HEK293 (cell line): Measurements from ENCODE around the gene ERF.

ENCODE experiments used
- CTCF ChIA-PET: fragments of 350-600 bp; formaldehyde crosslinking; extraction: SDS; loops from one replicate; lab custom pipeline; 2021; ENCODE audit warnings: antibody characterized with exemption; lab: Yijun Ruan, JAX
- POLR2A ChIA-PET: fragments of 300-600 bp; formaldehyde crosslinking; extraction: SDS; loops from one replicate; lab custom pipeline; 2020; ENCODE audit warnings: antibody characterized with exemption, inconsistent platforms; lab: Yijun Ruan, JAX
- H3K27ac ChIP-seq: fragments of 200-500 bp; sonication (Bioruptor generic); 2 replicates; pipeline ENCODE4 v1.5.1; 2014; ENCODE audit warnings: low read depth, low read length, control low read depth, inconsistent platforms; ENCODE audit errors: extremely low read depth
- H3K36me3 ChIP-seq, 2 experiments: fragments of 200-500 bp in 1 of 2; sonication (Bioruptor generic) in 1 of 2; 1 replicate in 1 of 2; 2 replicates in 1 of 2; pipeline ENCODE4 v1.5.1; 2014 to 2017; ENCODE audit warnings: inconsistent platforms in 2 of 2, low read length in 2 of 2; ENCODE audit not compliant: control insufficient read depth in 2 of 2, insufficient read depth in 1 of 2
- H3K4me1 ChIP-seq: fragments of 200-500 bp; sonication (Bioruptor generic); 2 replicates; pipeline ENCODE4 v1.5.1; 2014; ENCODE audit warnings: mild to moderate bottlenecking, low read length, inconsistent platforms; ENCODE audit not compliant: control insufficient read depth, insufficient read depth
- H3K4me3 ChIP-seq: 2 replicates; pipeline ENCODE4 v1.5.1; 2011; ENCODE audit warnings: low read depth, mild to moderate bottlenecking, control low read depth, low read length, moderate library complexity
- H3K9me3 ChIP-seq: fragments of 200-500 bp; sonication (Bioruptor generic); 2 replicates; pipeline ENCODE4 v1.5.1; 2014; ENCODE audit warnings: low read depth, low read length, inconsistent platforms; ENCODE audit not compliant: control insufficient read depth, insufficient read depth
- BCL6B ChIP-seq: fragments of 450-650 bp; formaldehyde crosslinking; IDR thresholded peaks from 2 replicates; pipeline ENCODE4 v1.5.1; 2017; ENCODE audit warnings: missing biosample characterization, missing genetic modification characterization
- FEZF1 ChIP-seq: fragments of 450-650 bp; formaldehyde crosslinking; IDR thresholded peaks from 2 replicates; pipeline ENCODE4 v1.5.1; 2016; ENCODE audit warnings: missing biosample characterization, missing genetic modification characterization
- IKZF3 ChIP-seq: fragments of 450-650 bp; IDR thresholded peaks from 2 replicates; pipeline ENCODE4 v1.5.0; 2018; ENCODE audit warnings: missing biosample characterization, mild to moderate bottlenecking, missing genetic modification characterization, moderate library complexity
- KLF7 ChIP-seq: fragments of 450-650 bp; formaldehyde crosslinking; IDR thresholded peaks from 2 replicates; pipeline ENCODE4 v1.5.1; 2016; ENCODE audit warnings: missing biosample characterization, missing genetic modification characterization, borderline replicate concordance
- RBAK ChIP-seq: fragments of 450-650 bp; formaldehyde crosslinking; IDR thresholded peaks from 2 replicates; pipeline ENCODE4 v1.5.1; 2016; ENCODE audit warnings: missing biosample characterization, missing genetic modification characterization
- YY1 ChIP-seq: fragments of 450-650 bp; formaldehyde crosslinking; IDR thresholded peaks from 2 replicates; pipeline ENCODE4 v1.5.1; 2018; ENCODE audit warnings: missing biosample characterization, missing genetic modification characterization
- YY2 ChIP-seq: fragments of 450-650 bp; formaldehyde crosslinking; IDR thresholded peaks from 2 replicates; pipeline ENCODE4 v1.5.1; 2016; ENCODE audit warnings: missing biosample characterization, missing genetic modification characterization
- ZBTB17 ChIP-seq: fragments of 450-650 bp; formaldehyde crosslinking; IDR thresholded peaks from 2 replicates; pipeline ENCODE4 v1.5.1; 2016; ENCODE audit warnings: missing biosample characterization, missing genetic modification characterization
- ZFP37 ChIP-seq: fragments of 450-650 bp; formaldehyde crosslinking; IDR thresholded peaks from 2 replicates; pipeline ENCODE4 v1.5.1; 2016; ENCODE audit warnings: missing biosample characterization, missing genetic modification characterization
- ZNF16 ChIP-seq: fragments of 450-650 bp; formaldehyde crosslinking; IDR thresholded peaks from 2 replicates; pipeline ENCODE4 v1.5.1; 2016; ENCODE audit warnings: low read depth, missing biosample characterization, missing genetic modification characterization
- ZNF19 ChIP-seq: fragments of 450-650 bp; formaldehyde crosslinking; IDR thresholded peaks from 2 replicates; pipeline ENCODE4; 2016; ENCODE audit warnings: missing biosample characterization, missing genetic modification characterization, low read depth
- ZNF211 ChIP-seq: fragments of 450-650 bp; formaldehyde crosslinking; IDR thresholded peaks from 2 replicates; pipeline ENCODE4 v1.5.1; 2016; ENCODE audit warnings: low read depth, missing biosample characterization, missing genetic modification characterization
- ZNF366 ChIP-seq: fragments of 450-650 bp; formaldehyde crosslinking; conservative IDR thresholded peaks from 2 replicates; pipeline ENCODE4 v1.5.1; 2016; ENCODE audit warnings: missing biosample characterization, missing genetic modification characterization
- ZNF391 ChIP-seq: fragments of 450-650 bp; formaldehyde crosslinking; IDR thresholded peaks from 2 replicates; pipeline ENCODE4 v1.5.1; 2016; ENCODE audit warnings: low read depth, missing biosample characterization, missing genetic modification characterization, borderline replicate concordance
- ZNF423 ChIP-seq: fragments of 450-650 bp; formaldehyde crosslinking; IDR thresholded peaks from 2 replicates; pipeline ENCODE4 v1.5.1; 2016; ENCODE audit warnings: missing biosample characterization, missing genetic modification characterization
- ZNF488 ChIP-seq: fragments of 450-650 bp; formaldehyde crosslinking; IDR thresholded peaks from 2 replicates; pipeline ENCODE4 v1.5.1; 2016; ENCODE audit warnings: missing biosample characterization, missing genetic modification characterization
- ZNF558 ChIP-seq: fragments of 450-650 bp; formaldehyde crosslinking; IDR thresholded peaks from 2 replicates; pipeline ENCODE4 v1.5.1; 2016; ENCODE audit warnings: missing biosample characterization, missing genetic modification characterization
- ZNF600 ChIP-seq: fragments of 450-650 bp; formaldehyde crosslinking; IDR thresholded peaks from 2 replicates; pipeline ENCODE4 v1.5.1; 2016; ENCODE audit warnings: missing biosample characterization, missing genetic modification characterization
- ZNF660 ChIP-seq: fragments of 450-650 bp; IDR thresholded peaks from 2 replicates; pipeline ENCODE4 v1.5.1; 2018; ENCODE audit warnings: missing biosample characterization, mild to moderate bottlenecking, missing genetic modification characterization
- ZNF692 ChIP-seq: fragments of 450-650 bp; formaldehyde crosslinking; IDR thresholded peaks from 2 replicates; pipeline ENCODE4 v1.5.1; 2016; ENCODE audit warnings: missing biosample characterization, missing genetic modification characterization
- ZNF791 ChIP-seq: fragments of 450-650 bp; formaldehyde crosslinking; IDR thresholded peaks from 2 replicates; pipeline ENCODE4 v1.5.1; 2016; ENCODE audit warnings: missing biosample characterization, missing genetic modification characterization
- TF ChIP-seq, protein P1 (sequence below): fragments of 450-650 bp; formaldehyde crosslinking; IDR thresholded peaks from 2 replicates; pipeline ENCODE4 v1.5.1; 2017; ENCODE audit warnings: missing biosample characterization, missing genetic modification characterization
- TF ChIP-seq, protein P2 (sequence below): fragments of 450-650 bp; formaldehyde crosslinking; IDR thresholded peaks from 2 replicates; pipeline ENCODE4 v1.5.1; 2017; ENCODE audit warnings: missing biosample characterization, missing genetic modification characterization
- TF ChIP-seq, protein P3 (sequence below): fragments of 450-650 bp; formaldehyde crosslinking; IDR thresholded peaks from 2 replicates; pipeline ENCODE4 v1.5.0; 2017; ENCODE audit warnings: missing biosample characterization, missing genetic modification characterization, borderline replicate concordance

ERF gene

GRCh38 chr19:42269478-42270345 lies 14.8 kb upstream of the ERF start:
- ChIA-PET POLR2A (interaction anchor here (0.5 to 2.7 kb wide), 6 partner anchors 8 to 33 kb away, joined by 3 to 18 read pairs (median 8); partner anchors contain the start of genes GSK3A and PAFAH1B3), CTCF (interaction anchor here (1.3 to 2.7 kb wide), 3 partner anchors 10 to 25 kb away, joined by 3 to 28 read pairs (median 5); no protein-coding TSS in a partner anchor)
- peak overlapping the region; percentile 52 for H3K4me3 ChIP-seq
- H3K36me3 ChIP-seq, result peaks cover 5 to 35% of the 10 kb centered on the region in 2 experiments
- H3K9me3 ChIP-seq, result no peaks in the 10 kb centered on the region
- H3K4me1 ChIP-seq, result peaks cover 16% of the 10 kb centered on the region
- H3K27ac ChIP-seq, result peak overlapping the region; percentile 60
- TF ChIP-seq ZNF16 (tag by site-specific recombination) (no peak), IKZF3 (tag by site-specific recombination) (no peak), BCL6B (no peak), ZNF423 (tag by site-specific recombination) (no peak), ZNF488 (tag by site-specific recombination) (0 out of 2 replicates have a peak, but pooled peaks have one; percentile 26), ZNF791 (tag by site-specific recombination) (peak; percentile 64; the same call in 1 of the 2 replicates), YY2 (peak; percentile 37; the same call in 1 of the 2 replicates), ZNF366 (tag by site-specific recombination) (peak; percentile 78), ZNF391 (tag by site-specific recombination) (no peak), ZNF692 (tag by site-specific recombination) (no peak), RBAK (tag by site-specific recombination) (peak; percentile 51; the same call in 1 of the 2 replicates), ZBTB17 (tag by site-specific recombination) (no peak), ZNF600 (tag by site-specific recombination) (no peak), ZFP37 (tag by site-specific recombination) (no peak), FEZF1 (tag by site-specific recombination) (no peak), ZNF558 (tag by site-specific recombination) (no peak), ZNF660 (no peak), YY1 (tag by site-specific recombination) (no peak), ZNF211 (tag by site-specific recombination) (no peak), KLF7 (tag by site-specific recombination) (0 out of 2 replicates have a peak, but pooled peaks have one; percentile 13), ZNF19 (tag by site-specific recombination) (peak; percentile 24; the same call in 1 of the 2 replicates)
- TF ChIP-seq, protein P1, sequence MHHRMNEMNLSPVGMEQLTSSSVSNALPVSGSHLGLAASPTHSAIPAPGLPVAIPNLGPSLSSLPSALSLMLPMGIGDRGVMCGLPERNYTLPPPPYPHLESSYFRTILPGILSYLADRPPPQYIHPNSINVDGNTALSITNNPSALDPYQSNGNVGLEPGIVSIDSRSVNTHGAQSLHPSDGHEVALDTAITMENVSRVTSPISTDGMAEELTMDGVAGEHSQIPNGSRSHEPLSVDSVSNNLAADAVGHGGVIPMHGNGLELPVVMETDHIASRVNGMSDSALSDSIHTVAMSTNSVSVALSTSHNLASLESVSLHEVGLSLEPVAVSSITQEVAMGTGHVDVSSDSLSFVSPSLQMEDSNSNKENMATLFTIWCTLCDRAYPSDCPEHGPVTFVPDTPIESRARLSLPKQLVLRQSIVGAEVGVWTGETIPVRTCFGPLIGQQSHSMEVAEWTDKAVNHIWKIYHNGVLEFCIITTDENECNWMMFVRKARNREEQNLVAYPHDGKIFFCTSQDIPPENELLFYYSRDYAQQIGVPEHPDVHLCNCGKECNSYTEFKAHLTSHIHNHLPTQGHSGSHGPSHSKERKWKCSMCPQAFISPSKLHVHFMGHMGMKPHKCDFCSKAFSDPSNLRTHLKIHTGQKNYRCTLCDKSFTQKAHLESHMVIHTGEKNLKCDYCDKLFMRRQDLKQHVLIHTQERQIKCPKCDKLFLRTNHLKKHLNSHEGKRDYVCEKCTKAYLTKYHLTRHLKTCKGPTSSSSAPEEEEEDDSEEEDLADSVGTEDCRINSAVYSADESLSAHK (tag by site-specific recombination), result 0 out of 2 replicates have a peak, but pooled peaks have one; percentile 8
- TF ChIP-seq, protein P2, sequence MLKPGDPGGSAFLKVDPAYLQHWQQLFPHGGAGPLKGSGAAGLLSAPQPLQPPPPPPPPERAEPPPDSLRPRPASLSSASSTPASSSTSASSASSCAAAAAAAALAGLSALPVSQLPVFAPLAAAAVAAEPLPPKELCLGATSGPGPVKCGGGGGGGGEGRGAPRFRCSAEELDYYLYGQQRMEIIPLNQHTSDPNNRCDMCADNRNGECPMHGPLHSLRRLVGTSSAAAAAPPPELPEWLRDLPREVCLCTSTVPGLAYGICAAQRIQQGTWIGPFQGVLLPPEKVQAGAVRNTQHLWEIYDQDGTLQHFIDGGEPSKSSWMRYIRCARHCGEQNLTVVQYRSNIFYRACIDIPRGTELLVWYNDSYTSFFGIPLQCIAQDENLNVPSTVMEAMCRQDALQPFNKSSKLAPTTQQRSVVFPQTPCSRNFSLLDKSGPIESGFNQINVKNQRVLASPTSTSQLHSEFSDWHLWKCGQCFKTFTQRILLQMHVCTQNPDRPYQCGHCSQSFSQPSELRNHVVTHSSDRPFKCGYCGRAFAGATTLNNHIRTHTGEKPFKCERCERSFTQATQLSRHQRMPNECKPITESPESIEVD (tag by site-specific recombination), result no peak
- TF ChIP-seq, protein P3, sequence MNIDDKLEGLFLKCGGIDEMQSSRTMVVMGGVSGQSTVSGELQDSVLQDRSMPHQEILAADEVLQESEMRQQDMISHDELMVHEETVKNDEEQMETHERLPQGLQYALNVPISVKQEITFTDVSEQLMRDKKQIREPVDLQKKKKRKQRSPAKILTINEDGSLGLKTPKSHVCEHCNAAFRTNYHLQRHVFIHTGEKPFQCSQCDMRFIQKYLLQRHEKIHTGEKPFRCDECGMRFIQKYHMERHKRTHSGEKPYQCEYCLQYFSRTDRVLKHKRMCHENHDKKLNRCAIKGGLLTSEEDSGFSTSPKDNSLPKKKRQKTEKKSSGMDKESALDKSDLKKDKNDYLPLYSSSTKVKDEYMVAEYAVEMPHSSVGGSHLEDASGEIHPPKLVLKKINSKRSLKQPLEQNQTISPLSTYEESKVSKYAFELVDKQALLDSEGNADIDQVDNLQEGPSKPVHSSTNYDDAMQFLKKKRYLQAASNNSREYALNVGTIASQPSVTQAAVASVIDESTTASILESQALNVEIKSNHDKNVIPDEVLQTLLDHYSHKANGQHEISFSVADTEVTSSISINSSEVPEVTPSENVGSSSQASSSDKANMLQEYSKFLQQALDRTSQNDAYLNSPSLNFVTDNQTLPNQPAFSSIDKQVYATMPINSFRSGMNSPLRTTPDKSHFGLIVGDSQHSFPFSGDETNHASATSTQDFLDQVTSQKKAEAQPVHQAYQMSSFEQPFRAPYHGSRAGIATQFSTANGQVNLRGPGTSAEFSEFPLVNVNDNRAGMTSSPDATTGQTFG (tag by site-specific recombination), result no peak
